ENCODE measurements around the gene PDIA6.

DNA sequence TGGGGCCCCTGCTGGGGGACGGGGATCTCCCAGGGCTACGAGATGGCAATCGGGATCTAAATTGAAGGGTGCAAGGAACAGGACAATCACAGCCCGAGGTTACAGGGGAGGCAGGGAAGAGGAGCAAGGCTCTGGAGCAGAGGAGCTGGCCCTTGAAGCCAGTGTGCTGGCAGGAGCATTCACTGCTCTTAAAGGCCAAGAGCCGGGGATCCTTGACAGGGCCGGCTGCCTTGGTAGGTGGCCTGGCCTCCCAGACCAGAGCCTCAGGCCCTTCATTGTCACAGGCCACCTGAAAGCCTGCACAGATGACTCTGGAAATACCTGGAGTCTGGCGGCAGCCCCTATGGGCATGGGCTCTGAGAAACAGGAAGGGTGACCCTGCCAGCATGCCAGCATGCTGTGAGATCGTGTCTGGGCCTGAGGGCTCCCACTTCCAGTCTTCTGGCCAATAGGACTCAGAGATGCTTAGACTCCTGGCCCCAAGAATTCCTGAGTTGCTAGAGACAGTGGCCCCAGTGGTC lies 38.7 kb downstream of the PDIA6 start:
- TF ChIP-seq, protein P1, sequence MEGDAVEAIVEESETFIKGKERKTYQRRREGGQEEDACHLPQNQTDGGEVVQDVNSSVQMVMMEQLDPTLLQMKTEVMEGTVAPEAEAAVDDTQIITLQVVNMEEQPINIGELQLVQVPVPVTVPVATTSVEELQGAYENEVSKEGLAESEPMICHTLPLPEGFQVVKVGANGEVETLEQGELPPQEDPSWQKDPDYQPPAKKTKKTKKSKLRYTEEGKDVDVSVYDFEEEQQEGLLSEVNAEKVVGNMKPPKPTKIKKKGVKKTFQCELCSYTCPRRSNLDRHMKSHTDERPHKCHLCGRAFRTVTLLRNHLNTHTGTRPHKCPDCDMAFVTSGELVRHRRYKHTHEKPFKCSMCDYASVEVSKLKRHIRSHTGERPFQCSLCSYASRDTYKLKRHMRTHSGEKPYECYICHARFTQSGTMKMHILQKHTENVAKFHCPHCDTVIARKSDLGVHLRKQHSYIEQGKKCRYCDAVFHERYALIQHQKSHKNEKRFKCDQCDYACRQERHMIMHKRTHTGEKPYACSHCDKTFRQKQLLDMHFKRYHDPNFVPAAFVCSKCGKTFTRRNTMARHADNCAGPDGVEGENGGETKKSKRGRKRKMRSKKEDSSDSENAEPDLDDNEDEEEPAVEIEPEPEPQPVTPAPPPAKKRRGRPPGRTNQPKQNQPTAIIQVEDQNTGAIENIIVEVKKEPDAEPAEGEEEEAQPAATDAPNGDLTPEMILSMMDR (IDR thresholded peaks at IDR 0.05; ENCODE audit: insufficient read depth, low read length) = no peak
- TF ChIP-seq POLR2AphosphoS5 (IDR thresholded peaks at IDR 0.05; ENCODE audit: low read depth) = no peak
- no peak for TF ChIP-seq GABPA (IDR thresholded peaks at IDR 0.05; ENCODE audit: low read depth)
- TF ChIP-seq, protein P2, sequence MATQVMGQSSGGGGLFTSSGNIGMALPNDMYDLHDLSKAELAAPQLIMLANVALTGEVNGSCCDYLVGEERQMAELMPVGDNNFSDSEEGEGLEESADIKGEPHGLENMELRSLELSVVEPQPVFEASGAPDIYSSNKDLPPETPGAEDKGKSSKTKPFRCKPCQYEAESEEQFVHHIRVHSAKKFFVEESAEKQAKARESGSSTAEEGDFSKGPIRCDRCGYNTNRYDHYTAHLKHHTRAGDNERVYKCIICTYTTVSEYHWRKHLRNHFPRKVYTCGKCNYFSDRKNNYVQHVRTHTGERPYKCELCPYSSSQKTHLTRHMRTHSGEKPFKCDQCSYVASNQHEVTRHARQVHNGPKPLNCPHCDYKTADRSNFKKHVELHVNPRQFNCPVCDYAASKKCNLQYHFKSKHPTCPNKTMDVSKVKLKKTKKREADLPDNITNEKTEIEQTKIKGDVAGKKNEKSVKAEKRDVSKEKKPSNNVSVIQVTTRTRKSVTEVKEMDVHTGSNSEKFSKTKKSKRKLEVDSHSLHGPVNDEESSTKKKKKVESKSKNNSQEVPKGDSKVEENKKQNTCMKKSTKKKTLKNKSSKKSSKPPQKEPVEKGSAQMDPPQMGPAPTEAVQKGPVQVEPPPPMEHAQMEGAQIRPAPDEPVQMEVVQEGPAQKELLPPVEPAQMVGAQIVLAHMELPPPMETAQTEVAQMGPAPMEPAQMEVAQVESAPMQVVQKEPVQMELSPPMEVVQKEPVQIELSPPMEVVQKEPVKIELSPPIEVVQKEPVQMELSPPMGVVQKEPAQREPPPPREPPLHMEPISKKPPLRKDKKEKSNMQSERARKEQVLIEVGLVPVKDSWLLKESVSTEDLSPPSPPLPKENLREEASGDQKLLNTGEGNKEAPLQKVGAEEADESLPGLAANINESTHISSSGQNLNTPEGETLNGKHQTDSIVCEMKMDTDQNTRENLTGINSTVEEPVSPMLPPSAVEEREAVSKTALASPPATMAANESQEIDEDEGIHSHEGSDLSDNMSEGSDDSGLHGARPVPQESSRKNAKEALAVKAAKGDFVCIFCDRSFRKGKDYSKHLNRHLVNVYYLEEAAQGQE (IDR thresholded peaks at IDR 0.05; ENCODE audit: insufficient replicate concordance, low read depth) = no peak

Data from HL-60 (cell line).